HEK293 (cell line): ENCODE results near the gene AKT1.

Experiments
- CTCF ChIA-PET: fragments of 350-600 bp; formaldehyde crosslinking; extraction: SDS; loops from one replicate; lab custom pipeline; 2021; ENCODE audit warnings: antibody characterized with exemption; lab: Yijun Ruan, JAX
- POLR2A ChIA-PET: fragments of 300-600 bp; formaldehyde crosslinking; extraction: SDS; loops from one replicate; lab custom pipeline; 2020; ENCODE audit warnings: antibody characterized with exemption, inconsistent platforms; lab: Yijun Ruan, JAX
- H3K27ac ChIP-seq: fragments of 200-500 bp; sonication (Bioruptor generic); 2 replicates; pipeline ENCODE4 v1.5.1; 2014; ENCODE audit warnings: low read depth, low read length, control low read depth, inconsistent platforms; ENCODE audit errors: extremely low read depth
- H3K36me3 ChIP-seq, 2 experiments: fragments of 200-500 bp in 1 of 2; sonication (Bioruptor generic) in 1 of 2; 1 replicate in 1 of 2; 2 replicates in 1 of 2; pipeline ENCODE4 v1.5.1; 2014 to 2017; ENCODE audit warnings: inconsistent platforms in 2 of 2, low read length in 2 of 2; ENCODE audit not compliant: control insufficient read depth in 2 of 2, insufficient read depth in 1 of 2
- H3K4me1 ChIP-seq: fragments of 200-500 bp; sonication (Bioruptor generic); 2 replicates; pipeline ENCODE4 v1.5.1; 2014; ENCODE audit warnings: mild to moderate bottlenecking, low read length, inconsistent platforms; ENCODE audit not compliant: control insufficient read depth, insufficient read depth
- H3K4me3 ChIP-seq: 2 replicates; pipeline ENCODE4 v1.5.1; 2011; ENCODE audit warnings: low read depth, mild to moderate bottlenecking, control low read depth, low read length, moderate library complexity
- H3K9me3 ChIP-seq: fragments of 200-500 bp; sonication (Bioruptor generic); 2 replicates; pipeline ENCODE4 v1.5.1; 2014; ENCODE audit warnings: low read depth, low read length, inconsistent platforms; ENCODE audit not compliant: control insufficient read depth, insufficient read depth
- CTCF ChIP-seq: fragments of 450-650 bp; formaldehyde crosslinking; IDR thresholded peaks from 2 replicates; pipeline ENCODE4 v1.5.1; 2016; ENCODE audit warnings: missing biosample characterization, missing genetic modification characterization
- GLIS2 ChIP-seq: fragments of 450-650 bp; formaldehyde crosslinking; IDR thresholded peaks from 2 replicates; pipeline ENCODE4 v1.5.1; 2016; ENCODE audit warnings: missing biosample characterization, missing genetic modification characterization
- KLF16 ChIP-seq: fragments of 450-650 bp; formaldehyde crosslinking; IDR thresholded peaks from 2 replicates; pipeline ENCODE4 v1.5.1; 2017; ENCODE audit warnings: missing biosample characterization, missing genetic modification characterization
- PBX3 ChIP-seq: sonication (generic); formaldehyde crosslinking; IDR thresholded peaks from 2 replicates; pipeline ENCODE4 v1.8.1; 2022; ENCODE audit warnings: mild to moderate bottlenecking, moderate library complexity, missing genetic modification reagents
- SCRT2 ChIP-seq: fragments of 450-650 bp; formaldehyde crosslinking; IDR thresholded peaks from 2 replicates; pipeline ENCODE4 v1.5.1; 2016; ENCODE audit warnings: missing biosample characterization, missing genetic modification characterization
- ZBTB17 ChIP-seq: fragments of 450-650 bp; formaldehyde crosslinking; IDR thresholded peaks from 2 replicates; pipeline ENCODE4 v1.5.1; 2016; ENCODE audit warnings: missing biosample characterization, missing genetic modification characterization
- ZBTB48 ChIP-seq: fragments of 450-650 bp; formaldehyde crosslinking; IDR thresholded peaks from 2 replicates; pipeline ENCODE4 v1.5.1; 2016; ENCODE audit warnings: missing biosample characterization, missing genetic modification characterization
- ZFP41 ChIP-seq: fragments of 450-650 bp; formaldehyde crosslinking; IDR thresholded peaks from 2 replicates; pipeline ENCODE4 v1.5.1; 2016; ENCODE audit warnings: missing biosample characterization, missing genetic modification characterization, borderline replicate concordance
- ZIC2 ChIP-seq: fragments of 450-650 bp; formaldehyde crosslinking; IDR thresholded peaks from 2 replicates; pipeline ENCODE4 v1.5.1; 2016; ENCODE audit warnings: missing biosample characterization, missing genetic modification characterization
- ZNF112 ChIP-seq: fragments of 450-650 bp; formaldehyde crosslinking; IDR thresholded peaks from 2 replicates; pipeline ENCODE4 v1.5.0; 2017; ENCODE audit warnings: missing biosample characterization, missing genetic modification characterization
- ZNF16 ChIP-seq: fragments of 450-650 bp; formaldehyde crosslinking; IDR thresholded peaks from 2 replicates; pipeline ENCODE4 v1.5.1; 2016; ENCODE audit warnings: low read depth, missing biosample characterization, missing genetic modification characterization
- ZNF184 ChIP-seq: fragments of 450-650 bp; IDR thresholded peaks from 2 replicates; pipeline ENCODE4 v1.5.1; 2018; ENCODE audit warnings: missing biosample characterization, mild to moderate bottlenecking, missing genetic modification characterization
- ZNF248 ChIP-seq: fragments of 450-650 bp; formaldehyde crosslinking; IDR thresholded peaks from 2 replicates; pipeline ENCODE4 v1.5.1; 2017; ENCODE audit warnings: missing biosample characterization, missing genetic modification characterization
- ZNF391 ChIP-seq: fragments of 450-650 bp; formaldehyde crosslinking; IDR thresholded peaks from 2 replicates; pipeline ENCODE4 v1.5.1; 2016; ENCODE audit warnings: low read depth, missing biosample characterization, missing genetic modification characterization, borderline replicate concordance
- ZNF426 ChIP-seq: fragments of 450-650 bp; formaldehyde crosslinking; IDR thresholded peaks from 2 replicates; pipeline ENCODE4 v1.5.1; 2017; ENCODE audit warnings: missing biosample characterization, missing genetic modification characterization, mild to moderate bottlenecking, inconsistent platforms, moderate library complexity
- ZNF501 ChIP-seq: fragments of 450-650 bp; formaldehyde crosslinking; IDR thresholded peaks from 2 replicates; pipeline ENCODE4 v1.5.1; 2016; ENCODE audit warnings: missing biosample characterization, missing genetic modification characterization
- ZNF555 ChIP-seq: fragments of 450-650 bp; formaldehyde crosslinking; conservative IDR thresholded peaks from 2 replicates; pipeline ENCODE4 v1.5.1; 2017; ENCODE audit warnings: missing biosample characterization, mild to moderate bottlenecking, missing genetic modification characterization, inconsistent platforms
- ZNF596 ChIP-seq: fragments of 450-650 bp; IDR thresholded peaks from 2 replicates; pipeline ENCODE4 v1.5.0; 2018; ENCODE audit warnings: missing biosample characterization, mild to moderate bottlenecking, missing genetic modification characterization, moderate library complexity
- ZNF600 ChIP-seq: fragments of 450-650 bp; formaldehyde crosslinking; IDR thresholded peaks from 2 replicates; pipeline ENCODE4 v1.5.1; 2016; ENCODE audit warnings: missing biosample characterization, missing genetic modification characterization
- ZNF623 ChIP-seq: fragments of 450-650 bp; formaldehyde crosslinking; IDR thresholded peaks from 2 replicates; pipeline ENCODE4 v1.5.1; 2016; ENCODE audit warnings: missing biosample characterization, missing genetic modification characterization
- ZNF629 ChIP-seq: fragments of 450-650 bp; formaldehyde crosslinking; IDR thresholded peaks from 2 replicates; pipeline ENCODE4 v1.5.1; 2017; ENCODE audit warnings: missing biosample characterization, missing genetic modification characterization
- ZNF701 ChIP-seq: fragments of 450-650 bp; formaldehyde crosslinking; IDR thresholded peaks from 2 replicates; pipeline ENCODE4 v1.5.1; 2016; ENCODE audit warnings: missing biosample characterization, missing genetic modification characterization
- ZNF707 ChIP-seq: fragments of 450-650 bp; formaldehyde crosslinking; IDR thresholded peaks from 2 replicates; pipeline ENCODE4 v1.5.1; 2016; ENCODE audit warnings: missing biosample characterization, missing genetic modification characterization
- ZNF777 ChIP-seq: fragments of 450-650 bp; formaldehyde crosslinking; IDR thresholded peaks from 2 replicates; pipeline ENCODE4 v1.5.1; 2017; ENCODE audit warnings: missing biosample characterization, missing genetic modification characterization, borderline replicate concordance
- ZNF792 ChIP-seq: fragments of 450-650 bp; formaldehyde crosslinking; IDR thresholded peaks from 2 replicates; pipeline ENCODE4 v1.5.1; 2016; ENCODE audit warnings: missing biosample characterization, missing genetic modification characterization
- TF ChIP-seq, protein P1 (sequence below): fragments of 450-650 bp; formaldehyde crosslinking; IDR thresholded peaks from 2 replicates; pipeline ENCODE4 v1.5.1; 2017; ENCODE audit warnings: missing biosample characterization, mild to moderate bottlenecking, missing genetic modification characterization, moderate library complexity

Gene AKT1

DNA sequence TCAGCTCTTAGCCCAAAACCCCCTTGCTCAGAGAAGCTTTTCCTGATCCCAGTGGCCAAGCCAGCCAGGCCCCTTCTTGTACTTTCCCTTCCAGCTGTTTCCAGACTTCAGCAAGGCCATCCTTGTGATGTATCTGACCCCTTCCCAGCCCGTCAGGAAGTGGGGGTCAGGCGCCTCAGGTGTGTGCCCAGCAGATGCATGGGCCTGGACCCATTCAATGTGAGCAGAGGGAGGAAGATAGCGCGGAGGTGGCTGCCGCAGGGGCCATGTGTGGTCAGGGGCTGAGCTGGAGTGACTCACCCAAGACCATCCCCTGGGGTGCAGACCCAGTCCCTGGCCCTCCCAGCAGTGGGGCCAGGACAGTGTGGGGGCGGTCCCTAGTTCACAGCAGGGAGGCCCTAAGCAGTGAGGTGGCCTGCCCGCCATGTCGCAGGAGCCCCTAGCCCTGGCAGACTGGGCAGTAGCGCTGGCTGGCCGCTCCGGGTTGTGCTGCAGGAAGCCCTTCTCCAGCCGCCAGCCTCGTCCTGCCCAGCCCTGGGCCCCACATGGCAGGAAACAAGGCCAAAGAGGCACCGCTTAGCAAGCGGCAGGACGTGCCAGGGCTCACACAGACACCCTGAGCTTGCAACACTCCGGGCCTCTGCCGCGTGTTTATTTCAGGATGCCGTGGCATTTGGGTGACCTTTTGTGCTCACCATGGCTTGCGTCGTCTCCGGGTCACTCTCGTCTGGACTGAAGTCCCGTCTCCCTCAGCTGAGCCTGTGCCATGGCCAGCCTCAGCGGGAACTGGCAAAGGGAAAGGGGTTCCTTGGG is 59.5 kb downstream of the AKT1 start:
- H3K4me1 ChIP-seq: no peaks in the 10 kb centered on the region

DNA sequence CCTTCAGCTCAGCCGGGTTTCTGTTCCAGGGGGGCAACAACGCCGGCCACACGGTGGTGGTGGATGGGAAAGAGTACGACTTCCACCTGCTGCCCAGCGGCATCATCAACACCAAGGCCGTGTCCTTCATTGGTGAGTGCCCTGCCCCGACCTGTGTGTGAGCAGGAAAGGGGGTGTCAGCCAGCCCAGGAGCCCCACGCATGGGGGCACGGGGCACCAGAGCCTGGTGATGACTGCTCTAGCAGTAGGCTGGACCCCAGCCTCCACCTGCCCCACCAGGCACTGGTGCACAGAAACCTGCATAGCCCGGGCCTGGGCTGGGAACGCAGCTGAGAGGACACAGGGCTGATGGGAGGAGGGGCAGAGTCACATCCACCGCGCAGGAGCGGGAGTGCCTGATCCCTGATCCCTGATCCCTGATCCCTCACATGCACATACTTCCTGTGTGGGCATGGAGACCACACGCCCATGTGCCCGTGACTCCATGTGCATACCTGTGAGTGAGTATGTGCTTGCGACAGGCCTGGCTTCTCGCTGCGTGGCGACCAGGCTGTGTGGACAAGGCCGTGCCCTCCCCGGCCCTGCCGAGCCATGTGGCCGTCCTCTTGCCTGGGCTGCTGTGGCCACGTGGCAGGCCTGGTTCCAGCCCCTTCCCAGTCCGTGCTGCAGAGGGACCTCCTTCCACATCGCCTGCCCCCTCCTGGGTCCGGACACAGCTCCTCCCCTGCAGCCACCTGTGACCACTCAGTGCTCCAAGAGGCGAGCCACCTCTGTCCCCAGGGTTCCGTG is 60.4 kb downstream of the AKT1 start:
- Histone ChIP-seq H3K27ac (no peak overlapping the region), H3K36me3 (no peaks in the 10 kb centered on the region), H3K9me3 (no peaks in the 10 kb centered on the region), H3K4me3 (no peak overlapping the region), H3K4me1 (no peaks in the 10 kb centered on the region)
- CTCF ChIA-PET: interaction anchor here (0.5 to 0.6 kb wide), 2 partner anchors 47 to 87 kb away, joined by 3 to 4 read pairs; no protein-coding TSS in a partner anchor
- POLR2A ChIA-PET: no interaction called here
- TF ChIP-seq ZNF248 (tag by site-specific recombination) (no peak), ZFP41 (tag by site-specific recombination) (no peak), ZBTB48 (tag by site-specific recombination) (peak; percentile 35; the same call in 1 of the 2 replicates), ZNF555 (tag by site-specific recombination) (no peak), ZNF600 (tag by site-specific recombination) (peak; percentile 97), SCRT2 (tag by site-specific recombination) (peak; percentile 25; the same call in 1 of the 2 replicates), ZNF701 (no peak), ZNF629 (tag by site-specific recombination) (no peak), ZBTB17 (tag by site-specific recombination) (peak; percentile 19; the same call in 1 of the 2 replicates), ZNF777 (tag by site-specific recombination) (no peak)

More for the DNA sequence above, 59.5 kb downstream of the AKT1 start:
- TF ChIP-seq ZBTB48 (tag by site-specific recombination) (no peak), ZNF184 (tag by site-specific recombination) (no peak), ZIC2 (tag by site-specific recombination) (peak; percentile 38), GLIS2 (tag by site-specific recombination) (0 out of 2 replicates have a peak, but pooled peaks have one; percentile 12)
- TF ChIP-seq, protein P1, sequence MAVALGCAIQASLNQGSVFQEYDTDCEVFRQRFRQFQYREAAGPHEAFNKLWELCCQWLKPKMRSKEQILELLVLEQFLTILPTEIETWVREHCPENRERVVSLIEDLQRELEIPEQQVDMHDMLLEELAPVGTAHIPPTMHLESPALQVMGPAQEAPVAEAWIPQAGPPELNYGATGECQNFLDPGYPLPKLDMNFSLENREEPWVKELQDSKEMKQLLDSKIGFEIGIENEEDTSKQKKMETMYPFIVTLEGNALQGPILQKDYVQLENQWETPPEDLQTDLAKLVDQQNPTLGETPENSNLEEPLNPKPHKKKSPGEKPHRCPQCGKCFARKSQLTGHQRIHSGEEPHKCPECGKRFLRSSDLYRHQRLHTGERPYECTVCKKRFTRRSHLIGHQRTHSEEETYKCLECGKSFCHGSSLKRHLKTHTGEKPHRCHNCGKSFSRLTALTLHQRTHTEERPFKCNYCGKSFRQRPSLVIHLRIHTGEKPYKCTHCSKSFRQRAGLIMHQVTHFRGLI (tag by site-specific recombination): peak; percentile 71; the same call in 1 of the 2 replicates
- TF ChIP-seq, all 188 proteins: peak for 3
- ChIA-PET POLR2A (no interaction called here), CTCF (interaction anchor here (0.5 to 2.4 kb wide), 8 partner anchors 10 to 296 kb away, joined by 3 to 12 read pairs (median 4); partner anchors contain the start of gene ADSS1)
- H3K9me3 ChIP-seq: no peaks in the 10 kb centered on the region
- H3K4me3 ChIP-seq: no peak overlapping the region
- H3K36me3 ChIP-seq: no peaks in the 10 kb centered on the region
- H3K27ac ChIP-seq: no peak overlapping the region

DNA sequence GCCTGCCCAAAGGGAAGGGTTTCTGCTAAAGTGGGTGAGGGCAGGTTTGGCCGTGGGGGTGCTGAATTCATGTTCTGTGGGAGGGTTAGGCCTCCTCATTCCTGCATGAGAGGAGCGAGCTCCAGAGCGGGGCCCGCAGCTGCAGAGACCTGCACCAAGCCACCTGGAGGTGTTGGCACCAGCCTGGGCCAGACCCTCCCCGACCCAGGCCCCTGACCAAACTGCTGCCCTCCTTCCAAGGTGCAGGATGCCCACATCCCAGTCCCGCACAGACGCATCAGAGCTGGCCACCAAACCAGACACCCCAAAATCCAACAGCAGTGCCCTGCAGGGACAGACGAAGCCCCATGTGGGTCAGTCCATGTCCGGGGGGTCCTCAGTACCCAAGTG is 61.0 kb downstream of the AKT1 start:
- no peak overlapping the region for H3K4me3 ChIP-seq
- POLR2A ChIA-PET: interaction anchor here (1.0 kb wide), 1 partner anchor 18 kb away, joined by 3 read pairs; the partner anchor contains the start of gene SIVA1
- CTCF ChIA-PET: interaction anchor here (0.6 kb wide), 1 partner anchor 637 kb away, joined by 6 read pairs; no protein-coding TSS in a partner anchor
- no peaks in the 10 kb centered on the region for H3K9me3 ChIP-seq
- H3K4me1 ChIP-seq: no peaks in the 10 kb centered on the region
- no peak overlapping the region for H3K27ac ChIP-seq
- H3K36me3 ChIP-seq: no peaks in the 10 kb centered on the region
- TF ChIP-seq KLF16 (no peak), ZNF112 (tag by site-specific recombination) (no peak), ZNF426 (tag by site-specific recombination) (no peak), ZNF16 (tag by site-specific recombination) (no peak), ZNF792 (no peak), PBX3 (CRISPR knock-in tag) (no peak), ZNF501 (tag by site-specific recombination) (no peak), ZNF391 (no peak), ZNF596 (tag by site-specific recombination) (no peak), ZNF623 (no peak), ZNF707 (tag by site-specific recombination) (no peak), CTCF (tag by site-specific recombination) (no peak)
